GM18909 (cell line): ENCODE results near the gene REEP6.
A peak's percentile ranks its signal among the peaks of the same experiment; 100 is the strongest.
"Not testable (repeated sequence)": the region's sequence is repeated elsewhere in the genome, so short reads cannot be mapped to it uniquely, and the experiment has no call there.

Experiments
- ATAC-seq: cut with Tn5 transposase; IDR thresholded peaks from one replicate; pipeline ENCODE4 v1.9.1; 2021; ENCODE audit warnings: mild to moderate bottlenecking; ENCODE audit not compliant: unreplicated experiment, poor library complexity

REEP6 gene

GRCh38 chr19:1488282-1488601 is 2.7 kb upstream of the REEP6 start:
- ATAC-seq = no peak

GRCh38 chr19:1489463-1490310 is 1.3 kb upstream of the REEP6 start:
- no peak for ATAC-seq

DNA sequence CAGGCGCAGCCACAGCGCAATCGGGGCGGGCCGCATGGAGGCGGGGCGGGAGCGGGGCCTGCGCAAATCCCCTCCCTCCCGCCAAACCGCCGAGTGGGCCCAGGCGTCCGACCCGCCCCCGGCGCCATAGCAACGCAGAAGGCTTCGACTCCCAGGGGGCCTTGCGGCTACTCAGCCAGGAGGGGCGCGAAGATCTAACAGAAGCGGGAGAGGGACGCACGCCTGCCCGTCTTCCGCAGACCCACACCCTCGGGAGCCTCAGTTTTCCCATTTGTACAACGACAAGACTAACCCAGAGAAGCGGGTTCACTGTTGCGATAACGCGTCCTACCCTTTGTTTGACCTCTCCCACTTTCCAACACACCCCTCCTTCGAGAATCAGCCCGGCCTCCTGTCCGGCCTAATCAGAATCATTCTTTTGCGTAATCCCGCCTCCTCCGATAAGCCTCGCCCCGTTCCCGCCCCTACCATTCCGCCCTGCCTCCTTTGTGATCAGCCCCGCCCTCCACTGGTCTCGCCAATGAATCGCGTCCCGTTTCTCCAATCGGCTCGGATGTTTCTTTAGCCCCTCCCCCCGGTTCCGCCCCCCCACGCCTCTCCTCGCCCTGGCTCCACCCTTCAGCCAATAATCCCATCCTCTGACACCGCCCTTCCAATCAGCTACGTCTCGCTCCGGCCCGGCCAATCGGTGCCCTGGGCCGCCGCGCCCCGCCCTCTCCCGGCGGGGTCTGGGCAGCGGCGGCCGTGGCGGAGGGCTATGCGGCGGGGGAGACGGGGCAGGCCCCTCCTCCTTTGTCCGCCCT is 469 bp upstream of the REEP6 start, which contains the start of gene PCSK4:
Gene PCSK4, minus strand, starts transcription at position 40 of the 803 bp plus-strand sequence. Its CDS starts 4 bp downstream, at position 36.
- peak; percentile 77 for ATAC-seq

DNA sequence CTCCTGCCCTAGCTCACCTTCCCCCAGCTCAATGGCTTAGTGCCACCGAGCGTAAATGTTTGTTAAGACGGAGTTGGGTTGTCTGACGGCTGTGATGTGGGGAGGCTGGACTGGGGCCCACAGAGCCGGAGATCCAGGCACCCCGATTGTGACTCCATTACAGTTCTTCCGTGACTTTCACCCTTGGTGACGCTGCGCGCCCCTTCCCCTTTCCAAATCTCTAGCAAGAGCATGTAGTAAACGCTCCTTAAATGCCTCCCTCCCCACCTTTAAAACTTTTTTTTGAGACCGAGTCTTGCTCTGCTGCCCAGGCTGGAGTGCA is 829 bp downstream of the REEP6 start:
- ATAC-seq = no peak

DNA sequence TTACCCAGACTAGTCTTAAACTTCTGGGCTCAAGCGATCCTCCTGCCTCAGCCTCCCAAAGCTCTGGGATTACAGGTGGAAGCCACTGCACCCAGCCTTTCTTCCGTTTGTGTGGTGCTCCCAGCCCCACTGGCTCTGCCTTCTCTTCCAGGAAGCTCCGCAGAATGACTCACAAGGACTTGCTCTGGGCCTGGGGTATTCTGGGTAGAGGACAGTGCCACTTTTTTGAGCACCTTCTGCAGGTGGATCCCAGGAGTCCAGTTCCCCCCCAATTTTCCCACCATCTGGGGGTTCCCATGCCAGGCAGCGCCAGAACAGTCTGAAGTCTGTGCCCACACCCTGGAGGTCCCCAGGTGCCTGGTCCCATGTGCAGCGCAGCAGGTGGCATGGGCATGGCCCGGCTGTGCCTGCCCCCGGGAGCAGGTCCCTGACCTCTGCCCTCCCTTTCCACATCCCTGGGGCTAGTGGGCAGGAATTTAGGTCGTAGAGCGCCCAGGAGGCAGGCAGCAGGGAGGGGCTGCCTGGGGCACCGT is 1.6 kb downstream of the REEP6 start:
- ATAC-seq = no peak

DNA sequence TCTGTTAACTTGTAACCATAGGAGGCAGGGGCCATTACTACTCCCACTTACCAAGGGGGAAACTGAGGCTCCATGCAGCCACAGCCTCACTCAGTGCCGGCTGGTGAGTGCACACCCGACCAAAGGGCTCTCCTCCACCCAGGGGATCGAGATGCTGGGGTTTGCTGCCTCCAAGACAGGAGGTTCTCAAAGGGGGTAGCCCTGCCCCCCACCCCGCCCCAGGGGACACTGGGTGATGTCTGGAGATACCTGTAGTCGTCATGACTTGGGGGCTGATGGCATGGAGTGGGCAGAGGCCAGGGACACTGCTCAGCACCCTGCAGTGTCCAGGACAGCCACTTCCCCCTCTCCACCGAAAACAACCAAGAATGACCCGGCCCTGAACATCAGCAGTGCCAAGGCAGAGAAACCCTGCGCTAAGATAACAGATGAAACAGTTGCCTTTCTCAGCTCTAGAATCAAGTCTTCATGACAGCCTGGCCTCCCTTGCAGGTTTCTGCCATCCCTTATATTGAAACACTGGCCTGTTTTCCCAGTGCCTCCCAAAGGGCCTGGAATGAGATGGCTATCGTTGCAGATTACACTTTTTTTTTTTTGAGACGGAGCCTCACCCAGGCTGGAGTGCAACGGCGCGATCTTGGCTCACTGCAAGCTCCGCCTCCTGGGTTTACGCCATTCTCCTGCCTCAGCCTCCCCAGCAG is 3.3 kb downstream of the REEP6 start:
- no peak for ATAC-seq

DNA sequence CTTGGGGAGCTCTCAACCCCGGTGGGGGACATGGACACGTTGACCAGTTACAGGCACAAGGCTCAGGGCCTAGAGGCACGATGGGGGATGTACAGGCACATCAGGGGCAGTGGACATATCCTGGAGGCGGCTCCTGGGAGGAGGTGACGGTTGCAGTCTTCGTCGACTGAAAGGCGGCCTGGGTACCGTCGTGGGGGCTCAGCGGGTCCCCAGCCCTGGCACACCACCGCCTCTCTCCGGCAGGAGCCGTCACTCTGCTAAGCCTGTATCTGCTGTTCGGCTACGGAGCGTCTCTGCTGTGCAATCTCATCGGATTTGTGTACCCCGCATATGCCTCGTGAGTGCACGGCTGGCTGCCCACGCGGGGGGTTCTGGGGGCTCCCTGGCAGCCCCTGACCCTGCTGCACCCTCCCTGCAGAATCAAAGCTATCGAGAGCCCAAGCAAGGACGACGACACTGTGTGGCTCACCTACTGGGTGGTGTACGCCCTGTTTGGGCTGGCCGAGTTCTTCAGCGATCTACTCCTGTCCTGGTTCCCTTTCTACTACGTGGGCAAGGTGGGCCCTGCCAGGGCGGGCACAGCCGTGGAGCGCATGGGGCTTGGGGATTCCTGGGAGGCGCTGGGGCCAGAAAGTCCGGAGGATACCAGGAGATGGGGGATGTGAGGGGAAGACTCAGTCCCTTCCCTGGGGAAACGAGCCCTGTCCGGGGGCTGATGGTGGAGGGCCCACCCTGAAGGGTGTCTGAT is 4.2 kb downstream of the REEP6 start:
- ATAC-seq = no peak

GRCh38 chr19:1495799-1496713 is 5.1 kb downstream of the REEP6 start:
- no peak for ATAC-seq

DNA sequence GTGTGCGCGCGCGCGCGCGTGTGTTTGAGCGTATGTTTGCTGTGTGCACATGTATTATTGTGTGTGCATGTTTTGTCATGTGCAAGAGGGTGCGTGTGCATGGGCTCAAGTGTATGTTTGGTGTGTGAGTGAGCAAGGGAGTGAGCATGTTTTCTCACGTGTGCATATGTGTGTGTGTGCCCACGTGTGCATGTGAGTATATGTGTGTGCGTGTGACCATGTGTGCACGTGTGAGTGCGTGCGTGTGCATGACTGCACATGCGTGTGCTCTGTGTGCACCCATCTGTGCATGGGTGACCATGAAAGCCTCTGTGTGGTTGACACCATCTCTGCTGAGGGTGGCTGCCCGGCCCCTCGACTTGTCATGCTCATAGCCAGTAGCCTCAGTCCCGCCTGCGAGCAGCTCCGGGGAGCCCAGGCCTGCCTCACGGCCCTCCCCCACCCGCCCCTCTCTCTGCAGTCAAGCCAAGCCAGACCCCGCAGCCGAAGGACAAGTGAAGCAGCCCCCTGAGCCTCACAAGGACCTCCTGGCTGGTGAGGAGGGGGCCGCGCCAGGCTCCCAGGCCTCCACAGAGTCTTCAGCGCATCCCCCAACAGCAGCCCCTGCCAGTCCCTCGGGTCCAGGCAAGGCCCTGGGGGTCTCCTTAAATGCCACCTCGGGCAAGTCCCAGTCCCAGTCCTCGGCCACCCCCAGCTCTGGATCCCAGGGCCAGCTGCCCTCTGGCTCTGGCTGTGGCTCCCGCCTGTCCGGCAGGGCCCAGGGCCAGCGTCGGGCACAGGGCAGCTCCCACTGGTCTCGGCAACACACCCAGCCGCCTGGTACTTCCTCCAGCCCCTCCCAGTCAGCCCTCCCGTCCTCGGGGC is 6.0 kb downstream of the REEP6 start:
- no peak for ATAC-seq

DNA sequence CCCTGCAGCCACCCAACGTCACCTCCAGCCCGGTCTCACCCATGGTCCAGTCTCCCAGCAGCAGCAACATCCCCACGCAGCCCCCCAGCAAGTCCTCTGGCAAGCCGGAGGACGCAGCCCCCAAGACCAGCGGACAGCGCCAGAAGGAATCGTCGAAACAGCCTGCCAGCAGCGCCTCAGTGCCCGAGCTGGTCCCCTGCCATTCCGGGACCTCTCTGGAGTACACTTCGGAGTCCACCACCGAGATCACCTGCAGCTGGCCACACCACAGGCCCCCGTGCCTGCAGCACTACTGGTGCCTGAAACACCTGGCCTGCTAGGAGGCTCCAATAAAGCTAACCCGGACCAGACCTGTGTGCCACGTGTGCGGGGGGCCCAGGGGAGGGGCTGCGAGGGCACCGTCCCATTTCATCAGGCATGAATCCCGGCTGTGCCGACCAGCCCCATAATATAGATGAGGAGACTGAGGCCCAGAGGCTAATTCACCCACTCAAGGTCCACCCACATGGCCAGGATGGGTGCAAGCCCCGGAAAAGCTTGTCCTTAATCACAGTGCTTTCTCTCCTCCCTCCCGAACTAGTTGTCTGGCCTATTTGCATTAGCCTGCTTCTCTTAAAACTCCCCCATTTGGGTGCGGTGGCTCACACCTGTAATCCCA is 6.7 kb downstream of the REEP6 start:
- ATAC-seq = no peak

DNA sequence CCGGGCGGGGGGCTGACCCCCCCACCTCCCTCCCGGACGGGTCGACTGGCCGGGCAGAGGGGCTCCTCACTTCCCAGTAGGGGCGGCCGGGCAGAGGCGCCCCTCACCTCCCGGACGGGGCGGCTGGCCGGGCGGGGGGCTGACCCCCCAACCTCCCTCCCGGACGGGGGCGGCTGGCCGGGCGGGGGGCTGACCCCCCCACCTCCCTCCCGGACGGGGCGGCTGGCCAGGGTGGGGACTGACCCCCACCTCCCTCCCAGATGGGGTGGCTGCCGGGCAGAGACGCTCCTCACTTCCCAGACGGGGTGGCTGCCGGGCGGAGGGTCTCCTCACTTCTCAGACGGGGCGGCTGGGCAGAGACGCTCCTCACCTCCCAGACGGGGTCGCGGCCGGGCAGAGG is 8.2 kb downstream of the REEP6 start:
- ATAC-seq = not testable (repeated sequence)

- no peak for ATAC-seq
These were observed 10.2 kb downstream of the REEP6 start for GRCh38 chr19:1501200-1501595.

DNA sequence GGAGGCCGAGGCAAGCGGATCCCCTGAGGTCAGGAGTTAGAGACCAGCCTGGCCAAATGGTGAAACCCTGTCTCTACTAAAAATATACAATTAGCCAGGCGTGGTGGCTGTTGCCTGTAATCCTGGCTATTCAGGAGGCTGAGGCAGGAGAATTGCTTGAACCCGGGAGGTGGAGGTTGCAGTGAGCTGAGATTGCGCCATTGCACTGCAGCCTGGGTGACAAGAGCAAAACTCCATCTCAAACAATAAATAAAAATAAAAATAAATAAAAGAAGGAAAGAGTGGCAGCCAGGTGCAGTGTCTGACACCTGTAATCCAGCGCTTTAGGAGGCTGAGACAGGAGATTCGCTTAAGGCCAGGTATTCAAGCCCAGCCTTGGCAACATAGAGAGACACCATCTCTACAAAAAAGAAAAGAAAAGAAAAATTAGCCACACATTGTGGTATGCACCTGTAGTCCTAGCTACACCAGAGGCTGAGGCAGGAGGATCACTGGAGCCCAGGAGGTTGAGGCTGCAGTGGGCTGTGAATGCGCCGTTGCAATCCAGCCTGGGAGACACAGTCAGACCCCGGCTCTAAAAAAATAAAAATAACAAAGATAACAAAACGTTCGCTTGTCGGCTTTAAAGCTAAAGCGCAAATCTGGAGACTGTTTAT is 11.6 kb downstream of the REEP6 start:
- ATAC-seq = no peak

DNA sequence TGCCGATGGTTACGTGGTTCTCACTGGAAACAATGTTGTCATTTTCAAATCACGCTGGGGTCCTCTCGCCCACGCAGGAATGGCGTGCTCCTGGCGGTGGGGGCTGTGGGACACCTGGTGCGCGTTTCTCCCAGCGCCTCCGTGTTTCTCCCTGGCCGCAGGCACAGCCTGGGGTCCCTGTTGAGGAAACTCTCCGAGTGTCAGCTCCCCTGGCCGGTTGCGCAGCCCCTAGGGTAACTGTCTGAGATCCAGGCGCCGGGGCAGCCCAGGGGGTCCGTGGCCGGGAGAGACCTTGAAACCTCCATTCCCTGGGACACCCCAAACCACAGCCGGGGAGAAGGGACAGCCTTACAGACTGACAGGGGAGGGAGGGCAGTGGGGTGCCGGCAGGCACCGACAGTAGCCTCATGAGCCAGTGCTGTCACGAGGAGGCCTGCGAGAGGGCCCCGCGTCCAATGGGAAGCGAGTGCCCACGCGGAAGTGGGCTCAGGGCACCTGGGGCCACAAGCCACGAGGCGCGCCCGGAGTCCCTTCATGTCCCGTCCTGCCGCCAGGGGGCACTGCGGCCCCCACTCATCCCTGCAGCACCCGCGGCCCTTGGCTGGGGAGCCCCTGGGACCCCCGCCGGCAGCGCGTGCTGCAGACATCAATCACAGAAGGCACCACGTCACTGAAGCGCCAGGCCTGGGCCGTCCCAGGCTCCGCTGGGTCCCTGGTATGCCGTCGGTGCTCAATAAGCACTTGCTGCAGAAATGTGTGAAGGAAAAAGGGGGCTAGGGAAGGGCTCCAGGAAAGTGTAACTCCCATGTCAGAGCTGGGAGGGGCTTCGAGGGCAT is 12.3 kb downstream of the REEP6 start:
- ATAC-seq = no peak

DNA sequence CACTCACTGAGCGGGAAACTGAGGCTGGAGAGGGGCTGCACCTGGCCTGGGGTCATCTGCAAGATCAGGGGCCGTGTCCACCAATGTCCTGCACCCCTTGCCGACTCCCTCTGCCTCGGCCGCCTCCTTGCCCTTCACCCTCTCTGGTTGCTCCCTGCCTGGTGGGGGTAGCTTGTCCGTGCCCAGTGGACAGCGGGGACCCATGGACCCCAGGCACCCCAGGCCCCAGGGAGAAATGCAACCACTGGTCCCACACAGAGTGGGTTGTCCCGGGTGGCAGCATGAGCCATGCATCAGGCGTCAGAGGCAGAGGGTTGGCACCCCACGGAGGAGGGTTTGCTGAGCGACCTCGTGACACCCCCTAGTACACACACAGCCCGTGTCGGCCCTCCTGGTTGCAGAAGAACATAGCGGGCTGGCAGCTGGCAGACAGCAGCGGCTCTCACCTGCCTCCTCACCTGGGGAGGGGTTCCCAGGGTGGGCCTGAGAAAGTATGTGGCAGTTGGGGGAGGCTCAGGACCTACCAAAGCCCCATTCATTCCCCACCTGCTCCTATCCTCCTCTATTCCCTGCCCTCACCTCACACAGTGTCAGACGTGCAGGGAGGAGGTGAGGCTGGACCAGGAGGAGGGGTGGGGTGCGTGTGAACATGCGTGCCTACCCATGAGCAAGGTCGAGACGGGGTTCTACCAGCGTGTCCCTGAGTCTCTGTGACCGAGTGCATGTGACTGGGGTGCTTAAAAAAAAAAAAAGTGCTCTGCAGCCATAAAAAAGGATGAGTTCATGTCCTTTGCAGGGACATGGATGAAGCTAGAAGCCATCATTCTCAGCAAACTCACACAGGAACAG is 13.2 kb downstream of the REEP6 start:
- ATAC-seq = no peak

GRCh38 chr19:1505012-1505411 is 14.0 kb downstream of the REEP6 start:
- ATAC-seq = no peak
